Eye (tissue), 1 donor: ENCODE measurements around the gene PCIF1.
A peak's percentile ranks its signal among the peaks of the same experiment; 100 is the strongest.
"Not testable (repeated sequence)": the region's sequence is repeated elsewhere in the genome, so short reads cannot be mapped to it uniquely, and the experiment has no call there.

ENCODE experiments used
- DNase-seq: peaks from one replicate; pipeline ENCODE4 v3.0.0-alpha.2; 2015

PCIF1 gene

GRCh38 chr20:45924391-45925261, 9.9 kb upstream of the PCIF1 start:
- DNase-seq = no peak

- no peak for DNase-seq
These were observed 8.5 kb upstream of the PCIF1 start for GRCh38 chr20:45925821-45926506.

- no peak for DNase-seq
These were observed 7.8 kb upstream of the PCIF1 start for GRCh38 chr20:45926731-45927070.

- no peak for DNase-seq
These were observed 7.2 kb upstream of the PCIF1 start for GRCh38 chr20:45927071-45927878.

- DNase-seq = not testable (repeated sequence)
These were observed 2.8 kb upstream of the PCIF1 start for GRCh38 chr20:45931680-45932079.

GRCh38 chr20:45933266-45934045, 1.0 kb upstream of the PCIF1 start:
- DNase-seq = peak; percentile 84

GRCh38 chr20:45934046-45934585, 367 bp upstream of the PCIF1 start:
- no peak for DNase-seq

GRCh38 chr20:45935416-45936046, 1.0 kb downstream of the PCIF1 start:
- DNase-seq = no peak

GRCh38 chr20:45937765-45938164, 3.3 kb downstream of the PCIF1 start:
- DNase-seq = no peak

- no peak for DNase-seq
These were observed 4.4 kb downstream of the PCIF1 start for GRCh38 chr20:45938727-45939438.

GRCh38 chr20:45940053-45940452, 5.6 kb downstream of the PCIF1 start:
- DNase-seq = no peak

- no peak for DNase-seq
These were observed 6.0 kb downstream of the PCIF1 start for GRCh38 chr20:45940469-45940868.

- no peak for DNase-seq
These were observed 9.1 kb downstream of the PCIF1 start for GRCh38 chr20:45943613-45944012.

- no peak for DNase-seq
These were observed 9.9 kb downstream of the PCIF1 start for GRCh38 chr20:45944151-45944964.

GRCh38 chr20:45944965-45945677, 10.6 kb downstream of the PCIF1 start:
- DNase-seq = no peak

- DNase-seq = no peak
These were observed 11.2 kb downstream of the PCIF1 start for GRCh38 chr20:45945678-45946148.

GRCh38 chr20:45946149-45946970, 11.9 kb downstream of the PCIF1 start:
- no peak for DNase-seq

- no peak for DNase-seq
These were observed 12.8 kb downstream of the PCIF1 start for GRCh38 chr20:45947110-45947866.
